Peyer's patch (tissue), 4 donors: ENCODE results near the gene LYST.

ENCODE experiments used
- POLR2A ChIP-seq, 2 donors: fragments of 450-650 bp; IDR thresholded peaks; one replicate each; pipeline ENCODE4 v1.5.1; 2017; ENCODE audit warnings: antibody characterized with exemption in 2 of 2, mild to moderate bottlenecking in 2 of 2, moderate library complexity in 2 of 2
- TF ChIP-seq, protein P1 (sequence below), 6 experiments: fragments of 450-650 bp in 4 of 6; fragments of 200-600 bp in 2 of 6; sonication (generic) in 1 of 6; IDR thresholded peaks; one replicate each; pipeline ENCODE4 v1.5.1; 2017 to 2019; ENCODE audit warnings: antibody characterized with exemption in 6 of 6, mild to moderate bottlenecking in 3 of 6, moderate library complexity in 1 of 6

DNA sequence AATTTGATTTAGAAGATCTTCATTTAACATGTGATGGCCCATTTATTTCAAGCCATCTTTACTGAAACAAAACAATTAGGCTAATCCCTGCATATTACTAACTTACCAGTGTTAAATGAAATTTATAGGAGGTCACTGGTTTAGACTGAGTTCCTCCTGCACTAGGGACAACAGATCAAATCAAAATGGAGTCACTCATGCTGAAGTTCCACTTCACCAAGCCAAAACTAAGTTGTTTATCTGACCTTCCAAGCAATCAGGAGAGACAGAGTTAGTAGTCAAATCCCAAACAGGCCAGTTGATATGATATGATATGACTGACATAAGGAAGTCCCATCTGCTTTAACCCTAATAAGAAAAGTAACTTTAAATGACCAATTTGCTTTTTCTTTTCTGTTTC lies 4.8 kb downstream of the LYST start:
- TF ChIP-seq, protein P1, sequence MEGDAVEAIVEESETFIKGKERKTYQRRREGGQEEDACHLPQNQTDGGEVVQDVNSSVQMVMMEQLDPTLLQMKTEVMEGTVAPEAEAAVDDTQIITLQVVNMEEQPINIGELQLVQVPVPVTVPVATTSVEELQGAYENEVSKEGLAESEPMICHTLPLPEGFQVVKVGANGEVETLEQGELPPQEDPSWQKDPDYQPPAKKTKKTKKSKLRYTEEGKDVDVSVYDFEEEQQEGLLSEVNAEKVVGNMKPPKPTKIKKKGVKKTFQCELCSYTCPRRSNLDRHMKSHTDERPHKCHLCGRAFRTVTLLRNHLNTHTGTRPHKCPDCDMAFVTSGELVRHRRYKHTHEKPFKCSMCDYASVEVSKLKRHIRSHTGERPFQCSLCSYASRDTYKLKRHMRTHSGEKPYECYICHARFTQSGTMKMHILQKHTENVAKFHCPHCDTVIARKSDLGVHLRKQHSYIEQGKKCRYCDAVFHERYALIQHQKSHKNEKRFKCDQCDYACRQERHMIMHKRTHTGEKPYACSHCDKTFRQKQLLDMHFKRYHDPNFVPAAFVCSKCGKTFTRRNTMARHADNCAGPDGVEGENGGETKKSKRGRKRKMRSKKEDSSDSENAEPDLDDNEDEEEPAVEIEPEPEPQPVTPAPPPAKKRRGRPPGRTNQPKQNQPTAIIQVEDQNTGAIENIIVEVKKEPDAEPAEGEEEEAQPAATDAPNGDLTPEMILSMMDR (IDR thresholded peaks at IDR 0.05): no peak
- TF ChIP-seq POLR2A (IDR thresholded peaks at IDR 0.05): no peak
